Astrocyte of the hippocampus (primary cell): ENCODE measurements around the gene C11orf52.
"Not testable (repeated sequence)": the region's sequence is repeated elsewhere in the genome, so short reads cannot be mapped to it uniquely, and the experiment has no call there.

Experiments
- DNase-seq: peaks from one replicate; pipeline ENCODE4 v3.0.0; 2011; ENCODE audit warnings: low read depth, low spot score

Gene C11orf52, protein sequence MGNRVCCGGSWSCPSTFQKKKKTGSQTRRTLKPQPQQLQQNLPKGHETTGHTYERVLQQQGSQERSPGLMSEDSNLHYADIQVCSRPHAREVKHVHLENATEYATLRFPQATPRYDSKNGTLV

GRCh38 chr11:111918390-111919256 is at the start of gene C11orf52:
Gene C11orf52 (plus strand): TSS chr11:111918913. CDS start chr11:111918973, 60 bp downstream.
- no peak for DNase-seq

DNA sequence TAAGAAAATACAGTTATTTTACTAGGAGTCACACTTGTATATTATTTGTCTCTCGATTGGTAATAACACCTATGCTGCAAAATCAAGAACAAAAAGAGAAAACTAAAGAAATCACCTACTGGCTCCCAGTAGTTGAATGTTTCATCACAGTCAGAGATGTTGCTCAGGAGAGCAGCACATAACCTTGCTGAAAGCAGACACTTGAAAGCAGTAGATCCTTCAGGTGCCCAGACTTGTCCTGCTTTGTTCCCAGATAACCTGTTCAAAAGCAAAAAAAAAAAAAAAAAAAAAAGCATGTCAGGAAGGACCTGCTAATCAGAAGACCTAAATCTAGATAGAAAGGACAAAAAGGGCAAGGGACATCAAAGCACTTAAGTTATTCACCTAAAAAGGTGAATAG is 48.6 kb upstream of the C11orf52 start:
- DNase-seq: no peak

DNA sequence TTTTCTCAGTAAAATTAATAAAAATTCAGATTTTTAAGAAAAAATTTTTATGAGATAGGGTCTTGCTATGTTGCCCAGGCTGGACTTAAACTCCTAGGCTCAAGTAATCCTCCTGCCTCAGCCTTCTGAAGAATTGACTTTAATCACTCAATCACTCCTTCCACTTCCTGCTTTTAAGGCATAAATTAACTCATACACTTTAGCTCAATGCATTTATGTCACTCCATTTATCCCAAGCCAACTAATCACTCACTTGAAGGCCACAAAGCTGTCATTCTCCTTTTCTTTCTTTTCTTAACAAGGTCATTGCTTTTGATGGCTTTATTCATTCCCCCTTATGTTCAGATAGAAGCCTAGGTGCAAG is 48.2 kb upstream of the C11orf52 start:
- DNase-seq: no peak

DNA sequence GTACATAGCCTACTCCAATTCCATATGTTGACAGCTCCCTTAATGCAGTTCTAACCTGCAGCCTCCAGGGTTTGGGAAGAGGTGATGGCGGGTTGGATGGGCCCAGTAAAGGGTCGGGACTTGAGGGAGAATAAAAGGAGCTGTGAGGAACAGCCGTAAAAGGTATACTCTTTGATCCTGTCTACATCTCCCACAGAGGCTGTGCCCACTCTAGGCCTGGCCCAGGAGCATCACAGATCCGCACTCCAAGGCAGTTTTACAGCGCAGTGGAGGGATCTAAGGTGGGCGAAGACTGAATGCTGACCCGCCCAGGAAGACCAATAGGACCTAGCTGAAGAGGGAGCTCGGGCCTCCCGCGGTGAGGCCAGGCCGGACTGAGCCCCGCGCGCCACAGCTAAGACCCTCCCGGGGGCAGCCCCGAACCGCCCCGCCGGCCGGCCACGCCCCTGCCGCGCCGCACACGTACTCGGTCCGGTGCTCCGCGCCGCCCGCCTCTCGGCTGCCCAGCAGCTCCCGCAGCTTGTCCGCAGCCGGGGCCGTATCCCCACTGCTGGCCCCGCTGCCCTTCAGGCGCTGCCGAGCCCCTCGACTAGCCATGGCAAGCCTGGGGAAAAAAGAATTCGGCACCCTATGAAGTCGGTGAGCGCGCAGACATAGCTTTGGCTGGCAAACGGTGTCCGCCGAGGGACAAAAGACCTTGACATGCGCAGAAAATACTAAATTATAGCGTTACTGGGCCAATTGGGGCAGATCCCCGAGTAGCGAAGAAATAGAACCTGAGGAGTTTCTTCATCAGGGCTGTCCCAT is 47.6 kb upstream of the C11orf52 start, which contains the start of gene ALG9:
Gene ALG9 (minus strand): TSS at position 696 of the 807 bp plus-strand sequence. CDS start 99 bp downstream, at position 597.
- DNase-seq: peak; percentile 92

DNA sequence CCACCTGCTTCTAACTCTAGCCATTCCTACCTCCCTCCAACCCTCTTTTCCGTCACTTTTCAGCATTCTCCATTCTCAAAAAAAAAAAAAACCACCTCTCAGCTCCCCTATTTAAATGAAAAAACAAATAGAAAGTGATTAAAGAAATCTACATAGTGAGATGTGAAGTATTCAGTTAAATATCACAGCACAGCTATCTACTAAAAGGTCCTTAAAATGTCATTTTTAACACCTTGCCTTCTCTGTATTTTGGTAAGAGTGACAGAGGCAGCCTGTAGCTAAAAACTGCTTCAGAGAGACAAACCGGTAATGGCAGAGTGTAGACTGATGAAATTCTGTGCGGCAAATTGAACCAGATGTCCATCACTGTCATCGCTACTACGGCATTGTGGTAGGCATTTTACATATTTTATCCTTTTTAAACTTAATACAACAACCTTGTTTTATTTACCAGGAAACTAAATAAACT is 47.0 kb upstream of the C11orf52 start:
- DNase-seq: no peak

DNA sequence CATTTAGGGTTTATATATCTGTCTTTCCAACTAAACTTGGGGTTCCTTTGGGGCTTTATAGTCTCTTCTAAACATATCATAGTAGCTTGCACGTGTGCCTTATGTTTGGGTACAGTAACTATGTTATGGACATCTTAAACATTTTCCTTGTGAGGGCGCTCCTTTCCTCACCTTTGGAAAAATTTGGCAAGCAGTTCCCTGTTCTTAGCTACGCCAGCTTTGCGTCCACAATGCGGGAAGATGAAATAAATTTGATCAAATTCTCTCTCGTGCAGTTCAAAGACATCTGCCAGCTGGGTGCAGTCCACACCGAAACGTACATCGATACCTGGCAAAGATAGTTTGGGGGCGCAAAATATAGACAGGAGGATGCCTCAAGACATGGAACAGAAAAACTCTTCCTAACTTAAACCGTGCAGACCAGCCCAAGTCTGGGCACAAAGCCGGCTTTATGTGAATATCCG is 40.3 kb upstream of the C11orf52 start:
- DNase-seq: no peak

DNA sequence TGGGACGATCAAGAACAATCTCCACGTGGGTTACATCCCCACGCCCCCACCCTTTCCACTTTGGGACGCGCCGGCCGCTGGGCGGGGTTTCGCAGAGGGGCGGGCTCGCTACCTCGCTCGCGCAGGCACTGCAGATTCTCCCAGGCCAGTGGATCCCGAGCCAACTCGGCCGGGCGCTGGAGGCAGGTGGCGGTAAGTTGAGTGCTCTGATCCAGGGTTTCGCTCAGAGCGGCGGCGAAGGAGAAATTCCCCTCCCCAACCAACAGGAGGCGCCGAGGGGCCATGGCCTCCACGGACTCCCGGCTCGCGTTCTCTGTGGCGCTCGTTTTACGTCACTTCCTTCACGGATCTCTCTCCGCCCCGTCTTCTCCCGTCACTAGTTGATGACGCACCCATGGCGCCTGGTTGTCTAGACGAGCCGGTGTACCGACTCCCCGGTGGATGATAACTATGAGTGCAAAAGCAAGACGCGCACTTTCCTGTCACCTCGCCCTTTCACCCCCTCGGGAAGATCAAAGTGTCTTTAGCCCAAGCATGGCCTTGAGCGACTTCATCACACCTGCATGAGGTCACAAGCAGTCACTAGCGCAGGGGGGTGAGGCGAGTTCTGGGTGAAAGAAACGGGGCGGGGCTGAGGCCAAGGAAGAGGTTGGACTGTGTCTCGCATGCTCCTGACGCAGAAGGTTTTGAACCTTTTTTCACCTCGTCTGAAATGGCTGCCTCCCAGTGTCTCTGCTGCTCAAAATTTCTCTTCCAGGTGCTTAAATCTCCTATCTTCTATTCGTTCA is 39.7 kb upstream of the C11orf52 start, which contains the start of the genes CFAP68 and FDXACB1:
Gene CFAP68 (plus strand): TSS at position 693 of the 788 bp plus-strand sequence. CDS start 20 bp downstream, at position 713.
Gene FDXACB1 (minus strand): TSS at position 317 of the 788 bp plus-strand sequence. CDS start 33 bp downstream, at position 284.
- peak; percentile 99 for DNase-seq

DNA sequence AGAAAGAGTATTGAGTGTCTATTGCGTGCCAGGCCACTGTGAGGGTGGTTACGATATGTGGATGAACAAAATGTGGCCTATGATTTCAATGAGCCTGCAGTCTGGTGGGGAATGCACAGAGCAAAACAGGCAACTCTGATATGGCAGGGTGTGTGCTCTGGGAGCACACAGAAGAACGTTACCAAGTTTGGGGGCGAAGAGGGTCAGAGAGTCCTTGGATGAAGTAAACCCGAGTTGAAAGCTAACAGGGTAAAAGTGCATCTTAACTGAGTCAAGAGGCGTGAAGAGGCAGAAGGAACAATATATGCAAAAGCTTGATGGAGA is 39.1 kb upstream of the C11orf52 start:
- no peak for DNase-seq

- no peak for DNase-seq
Observed at GRCh38 chr11:111882202-111882601, 36.5 kb upstream of the C11orf52 start.

- not testable (repeated sequence) for DNase-seq
Observed at GRCh38 chr11:111885053-111885452, 33.7 kb upstream of the C11orf52 start.

- no peak for DNase-seq
Observed at GRCh38 chr11:111886032-111886431, 32.7 kb upstream of the C11orf52 start.

DNA sequence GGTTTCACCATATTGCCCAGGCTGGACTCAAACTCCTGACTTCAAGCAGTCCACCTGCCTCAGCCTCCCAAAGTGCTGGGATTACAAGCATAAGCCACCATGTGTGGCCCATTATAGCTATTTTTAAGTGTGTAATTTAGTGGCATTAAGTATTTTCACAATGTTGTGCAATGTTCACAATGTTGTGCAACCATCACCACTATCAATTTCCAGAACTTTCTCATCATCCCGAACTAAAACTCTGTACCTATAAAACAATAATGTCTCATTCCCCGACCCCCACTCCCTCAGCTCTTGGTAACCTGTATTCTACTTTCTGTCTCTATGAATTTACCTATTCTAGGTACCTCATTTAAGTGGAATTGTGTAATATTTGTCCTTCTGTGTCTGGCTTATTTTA is 31.9 kb upstream of the C11orf52 start:
- DNase-seq: no peak

- DNase-seq: no peak
Observed at GRCh38 chr11:111905411-111905810, 13.3 kb upstream of the C11orf52 start.

- DNase-seq: no peak
Observed at GRCh38 chr11:111906680-111907079, 12.0 kb upstream of the C11orf52 start.

- DNase-seq: no peak
Observed at GRCh38 chr11:111908639-111909305, 9.9 kb upstream of the C11orf52 start.

DNA sequence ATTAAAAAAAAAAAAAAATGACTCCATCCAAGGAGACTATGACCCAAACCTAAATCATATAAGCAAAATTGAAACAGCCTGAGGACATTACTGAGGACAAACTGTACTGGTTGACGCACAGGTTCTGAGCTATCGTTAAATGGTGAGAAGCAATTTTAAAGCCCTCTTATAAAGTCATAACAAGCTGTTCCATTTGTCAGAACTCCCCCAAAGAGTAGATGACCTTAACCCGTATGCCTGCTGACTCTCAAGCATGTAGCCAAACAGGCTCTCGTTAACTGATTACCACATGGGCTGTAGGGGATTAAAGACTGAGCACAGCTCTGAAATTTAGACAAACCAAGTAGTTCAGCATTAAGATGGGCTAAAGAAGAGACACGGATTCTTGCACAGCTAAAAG is 9.3 kb upstream of the C11orf52 start:
- no peak for DNase-seq

GRCh38 chr11:111910676-111911562 is 7.8 kb upstream of the C11orf52 start:
- no peak for DNase-seq

DNA sequence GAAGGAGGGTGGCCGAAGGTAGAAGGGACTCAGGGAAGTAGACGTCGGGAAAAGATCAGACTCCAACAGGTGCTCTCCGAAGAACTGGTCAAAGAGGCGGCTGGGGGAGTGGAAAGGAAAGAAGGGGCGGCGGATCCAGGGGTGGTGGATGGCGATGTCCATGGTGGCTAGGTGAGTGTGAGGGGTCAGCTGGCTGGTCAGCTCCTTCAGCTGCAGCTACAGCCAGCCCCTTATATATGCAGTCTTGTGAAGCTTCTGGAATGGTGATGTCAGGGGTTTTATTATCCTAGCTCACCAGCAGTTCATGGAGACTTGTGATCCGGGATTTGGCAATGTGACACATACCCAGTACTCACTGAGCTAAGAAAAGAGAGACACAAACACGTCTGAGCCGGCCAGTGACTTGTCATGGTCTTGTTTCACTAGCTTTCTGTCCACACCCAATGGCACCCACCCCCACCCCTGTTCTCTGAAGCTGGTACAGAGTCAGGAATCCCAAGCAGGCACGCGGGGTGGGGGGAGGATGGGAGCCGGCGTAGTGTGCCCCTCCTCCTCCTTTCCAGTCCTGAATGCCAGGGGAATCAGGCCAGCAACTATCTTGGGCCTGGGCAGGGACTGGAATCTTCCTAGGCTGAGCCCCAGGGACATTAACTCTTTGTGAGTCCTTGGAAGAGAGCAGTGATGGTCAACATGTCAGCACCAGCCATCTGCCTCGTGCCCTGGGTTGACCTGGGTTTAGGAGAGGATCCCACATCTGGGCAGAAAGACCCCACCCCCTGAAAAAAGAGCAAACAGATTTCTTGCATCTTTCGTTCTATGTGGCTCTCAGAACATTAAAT is 6.9 kb upstream of the C11orf52 start, which contains the start of gene CRYAB:
Gene CRYAB (minus strand): TSS at position 208 of the 839 bp plus-strand sequence. CDS start 46 bp downstream, at position 162.
- peak; percentile 95 for DNase-seq
